Breast epithelium (tissue), 4 donors: ENCODE measurements around the gene SMIM13. TPM values are rescaled to one million over a fixed set of nuclear protein-coding genes. Genes with fewer than 3 reads are reported as not detected.

ENCODE experiments used
- DNase-seq, 2 donors: peaks; one replicate each; pipeline ENCODE4 v3.0.0-alpha.2; 2019; ENCODE audit warnings: low spot score in 2 of 2
- H3K27ac ChIP-seq, 2 donors: fragments of 200-600 bp; sonication (generic) in 1 of 2; one replicate each; pipeline ENCODE4 v1.5.1; 2016 to 2019; ENCODE audit warnings: mild to moderate bottlenecking in 1 of 2
- H3K27me3 ChIP-seq, 2 donors: fragments of 200-600 bp; sonication (generic) in 1 of 2; one replicate each; pipeline versions ENCODE4 v1.5.1 to v1.6.0; 2017 to 2019; ENCODE audit warnings: control low read depth in 1 of 2, mild to moderate bottlenecking in 1 of 2
- H3K36me3 ChIP-seq: fragments of 200-600 bp; one replicate; pipeline ENCODE4 v1.5.1; 2019
- H3K4me1 ChIP-seq, 2 donors: fragments of 200-600 bp; sonication (generic); one replicate each; pipeline ENCODE4 v1.5.1; 2016 to 2019; ENCODE audit warnings: control low read depth in 1 of 2
- H3K4me3 ChIP-seq, 3 donors: fragments of 200-600 bp; sonication (generic); 1 replicate in 2 of 3; 2 replicates in 1 of 3; pipeline ENCODE4 v1.5.1; 2016 to 2019; ENCODE audit warnings: mild to moderate bottlenecking in 3 of 3, moderate library complexity in 2 of 3
- H3K9me3 ChIP-seq, 2 donors: fragments of 200-600 bp; sonication (generic) in 1 of 2; one replicate each; pipeline ENCODE4 v1.5.1; 2016 to 2019; ENCODE audit warnings: control low read depth in 1 of 2
- CTCF ChIP-seq, 3 donors: fragments of 450-650 bp; IDR thresholded peaks; one replicate each; pipeline ENCODE4 v1.5.1; 2016 to 2017; ENCODE audit warnings: antibody characterized with exemption in 3 of 3, mild to moderate bottlenecking in 3 of 3, moderate library complexity in 3 of 3
- POLR2A ChIP-seq: fragments of 450-650 bp; IDR thresholded peaks from one replicate; pipeline ENCODE4 v1.6.1; 2016; ENCODE audit warnings: antibody characterized with exemption, mild to moderate bottlenecking, moderate library complexity
- POLR2AphosphoS5 ChIP-seq, 3 donors: sonication (generic); formaldehyde crosslinking; IDR thresholded peaks; one replicate each; pipeline ENCODE4 v1.6.1; 2017; ENCODE audit warnings: antibody characterized with exemption in 3 of 3
- intact Hi-C: fragments of 100-400 bp; cut with DNase I; formaldehyde crosslinking; loops from one replicate; pipeline ENCODE4 v1.15.1; 2023; ENCODE audit warnings: low total_unique reads
- total RNA-seq, 3 donors: library from RNA; depleted of rRNA; stranded (reverse); fragments of >200 nt; gene quantifications; one replicate each; pipeline ENCODE4 v1.1.0, GENCODE V29; 2016

SMIM13 gene
- total RNA-seq, 3 donors from 2014 or later = 5.3 to 7.6 (median 6.2) TPM

GRCh38 chr6:11129908-11130565 is 36.4 kb downstream of the SMIM13 start:
- H3K4me3 ChIP-seq = no peak overlapping the region
- TF ChIP-seq POLR2A = no peak
- no peak for TF ChIP-seq CTCF (IDR thresholded peaks at IDR 0.05)
- TF ChIP-seq POLR2AphosphoS5 (IDR thresholded peaks at IDR 0.05) = no peak
- H3K4me1 ChIP-seq = no peaks in the 10 kb centered on the region
- no peak for DNase-seq
- H3K36me3 ChIP-seq = no peaks in the 10 kb centered on the region
- H3K27me3 ChIP-seq = no peaks in the 10 kb centered on the region
- intact Hi-C loops = no loop called here
- no peak overlapping the region for H3K27ac ChIP-seq
- H3K9me3 ChIP-seq = no peaks in the 10 kb centered on the region

- Histone ChIP-seq H3K4me1 (no peaks in the 10 kb centered on the region), H3K27ac (no peak overlapping the region), H3K4me3 (no peak overlapping the region), H3K27me3 (no peaks in the 10 kb centered on the region), H3K36me3 (no peaks in the 10 kb centered on the region), H3K9me3 (no peaks in the 10 kb centered on the region)
- intact Hi-C loops = no loop called here
- no peak for TF ChIP-seq POLR2AphosphoS5 (IDR thresholded peaks at IDR 0.05)
- DNase-seq = no peak
These were observed 37.0 kb downstream of the SMIM13 start for GRCh38 chr6:11130605-11131004.

- no peak for DNase-seq
- intact Hi-C loops = no loop called here
These were observed 38.7 kb downstream of the SMIM13 start for GRCh38 chr6:11132194-11132888.

GRCh38 chr6:11133281-11133680 is 39.6 kb downstream of the SMIM13 start:
- H3K4me3 ChIP-seq = no peak overlapping the region
- no peak for DNase-seq
- intact Hi-C loops = no loop called here
- H3K27me3 ChIP-seq = no peaks in the 10 kb centered on the region
- TF ChIP-seq POLR2AphosphoS5 (IDR thresholded peaks at IDR 0.05) = no peak
- TF ChIP-seq POLR2A = no peak
- no peak for TF ChIP-seq CTCF (IDR thresholded peaks at IDR 0.05)
- no peaks in the 10 kb centered on the region for H3K36me3 ChIP-seq
- H3K27ac ChIP-seq = no peak overlapping the region
- no peaks in the 10 kb centered on the region for H3K9me3 ChIP-seq
- H3K4me1 ChIP-seq = no peaks in the 10 kb centered on the region

More at GRCh38 chr6:11132194-11132888, 38.7 kb downstream of the SMIM13 start:
- Histone ChIP-seq H3K4me1 (no peaks in the 10 kb centered on the region), H3K9me3 (no peaks in the 10 kb centered on the region), H3K36me3 (no peaks in the 10 kb centered on the region), H3K4me3 (no peak overlapping the region), H3K27me3 (no peaks in the 10 kb centered on the region), H3K27ac (no peak overlapping the region)
- TF ChIP-seq POLR2A (no peak), CTCF (IDR thresholded peaks at IDR 0.05) (no peak), POLR2AphosphoS5 (IDR thresholded peaks at IDR 0.05) (no peak)

DNA sequence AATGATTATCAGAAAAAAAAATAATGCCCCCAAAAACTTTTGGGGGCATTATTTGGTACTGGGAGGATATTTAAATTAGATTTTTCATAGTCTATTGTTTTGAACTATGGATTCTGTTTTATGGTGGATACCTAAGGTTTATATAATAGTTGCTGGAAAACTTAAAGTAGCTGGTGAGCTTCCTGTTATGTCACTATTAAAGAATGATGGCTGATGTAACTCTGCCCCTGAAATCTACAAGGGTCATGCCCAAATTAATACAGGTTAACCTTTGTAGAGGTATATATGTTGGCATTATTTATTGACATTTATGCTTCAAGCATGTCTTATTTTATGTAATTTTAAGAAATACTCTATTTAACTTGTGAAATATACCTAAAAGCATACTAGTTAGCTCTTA is 43.2 kb downstream of the SMIM13 start:
- TF ChIP-seq CTCF (IDR thresholded peaks at IDR 0.05) = no peak
- TF ChIP-seq POLR2A = no peak
- TF ChIP-seq POLR2AphosphoS5 (IDR thresholded peaks at IDR 0.05) = no peak
- no peaks in the 10 kb centered on the region for H3K9me3 ChIP-seq
- H3K4me1 ChIP-seq = no peaks in the 10 kb centered on the region
- intact Hi-C loops = no loop called here
- H3K27ac ChIP-seq = no peak overlapping the region
- H3K36me3 ChIP-seq = no peaks in the 10 kb centered on the region
- DNase-seq = no peak
- H3K27me3 ChIP-seq = no peaks in the 10 kb centered on the region
- no peak overlapping the region for H3K4me3 ChIP-seq
